Stimulated activated CD4-positive, alpha-beta T cell treated with anti-CD3 and anti-CD28 coated beads, Interleukin-15, amount 100 ng/mL, for 1 hour (primary cell): ENCODE results near the gene TOMM6.
"Not testable (repeated sequence)": the region's sequence is repeated elsewhere in the genome, so short reads cannot be mapped to it uniquely, and the experiment has no call there.

Source experiments
- DNase-seq, 2 donors: peaks; one replicate each; pipeline ENCODE4 v3.0.0-alpha.2; 2020; ENCODE audit warnings: low read depth in 1 of 2, low spot score in 1 of 2

The TOMM6 gene

DNA sequence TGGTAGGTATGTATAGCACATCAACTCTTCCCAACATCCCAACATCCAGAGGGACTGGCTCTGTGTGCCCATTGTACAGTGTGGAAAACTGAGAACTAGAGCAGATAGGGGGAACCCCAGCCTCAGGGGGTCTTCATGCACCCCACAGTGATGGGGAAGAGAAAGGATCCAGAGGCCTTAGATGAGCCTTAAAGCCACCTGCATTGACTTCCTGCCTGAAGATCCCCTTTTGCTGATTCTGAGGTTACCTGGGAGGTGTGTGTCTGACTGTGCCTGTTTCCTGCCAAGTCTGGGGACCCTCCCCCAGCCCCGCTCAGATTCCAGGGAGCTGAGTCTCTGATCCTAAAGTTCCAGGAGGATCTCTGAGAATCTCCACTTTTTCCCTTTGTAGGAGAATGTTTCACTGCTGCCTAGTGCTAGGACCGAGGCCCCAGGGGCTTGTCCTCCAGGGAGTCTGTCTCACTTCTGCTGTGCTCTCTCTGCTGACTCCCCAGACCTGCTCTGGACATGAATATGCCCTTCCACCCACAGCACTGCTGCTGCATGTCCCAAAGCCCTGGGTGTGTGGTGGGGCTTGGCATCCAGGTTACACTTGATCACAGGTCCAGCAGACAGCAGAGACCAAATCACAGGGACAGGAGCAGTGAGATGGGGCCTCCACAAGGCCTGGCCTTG is 27.5 kb upstream of the TOMM6 start:
- DNase-seq, result no peak

DNA sequence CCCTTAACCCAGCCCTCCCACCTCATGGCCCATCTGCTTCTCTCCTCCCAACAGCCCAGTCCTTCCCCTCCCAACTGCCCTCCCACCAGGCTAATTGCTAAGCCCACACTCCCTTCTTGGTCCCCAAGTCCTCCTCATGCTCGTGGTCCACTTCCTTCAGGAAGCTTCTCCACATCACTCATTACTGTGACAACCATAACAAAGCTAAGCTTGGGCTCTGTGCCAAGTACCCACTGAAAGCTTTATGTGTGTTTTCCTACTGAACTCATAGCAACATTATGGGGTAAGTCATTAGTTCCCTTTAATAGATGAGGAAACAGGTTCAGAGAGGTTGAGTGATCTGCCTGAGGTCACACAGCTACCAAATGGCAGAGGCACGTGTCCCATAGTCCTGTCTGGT is 24.0 kb upstream of the TOMM6 start:
- no peak for DNase-seq

- DNase-seq, result not testable (repeated sequence)
These were observed 21.3 kb upstream of the TOMM6 start for GRCh38 chr6:41766043-41766664.

DNA sequence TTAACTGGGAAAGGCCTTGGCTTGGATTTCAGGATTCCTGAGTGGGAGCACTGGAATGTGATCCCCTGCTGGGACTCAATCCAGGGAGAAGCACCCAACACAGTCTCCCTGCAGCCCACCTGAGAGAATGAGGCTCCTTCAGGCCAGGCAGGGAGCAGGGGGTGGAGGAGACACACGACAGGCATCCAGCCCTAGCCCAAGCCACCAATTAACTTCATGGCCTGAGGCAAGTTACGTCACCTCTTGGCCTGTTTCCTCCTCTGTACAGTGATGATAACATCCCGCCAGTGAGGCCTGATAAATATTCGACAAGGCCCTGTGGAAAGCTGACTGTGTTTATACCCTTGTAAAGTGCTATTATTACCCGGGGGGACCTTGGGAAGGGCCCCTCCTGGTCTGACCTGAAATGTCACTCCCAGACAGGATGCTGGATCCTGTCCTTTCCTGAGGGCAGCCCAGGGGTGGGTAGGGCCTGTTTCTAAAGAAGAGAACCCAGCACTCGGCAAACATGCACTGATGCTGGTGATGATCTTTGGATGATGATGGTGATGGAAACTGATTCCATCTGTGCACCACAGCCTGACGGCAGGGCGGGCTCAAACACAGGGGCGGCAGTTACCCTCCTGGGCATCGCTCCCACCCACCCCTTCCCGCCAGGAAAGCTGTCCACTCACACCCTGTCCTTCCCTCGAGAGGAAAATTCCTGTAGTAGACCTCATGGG is 20.2 kb upstream of the TOMM6 start:
- DNase-seq, result no peak

- no peak for DNase-seq
These were observed 18.8 kb upstream of the TOMM6 start for GRCh38 chr6:41768545-41769308.

DNA sequence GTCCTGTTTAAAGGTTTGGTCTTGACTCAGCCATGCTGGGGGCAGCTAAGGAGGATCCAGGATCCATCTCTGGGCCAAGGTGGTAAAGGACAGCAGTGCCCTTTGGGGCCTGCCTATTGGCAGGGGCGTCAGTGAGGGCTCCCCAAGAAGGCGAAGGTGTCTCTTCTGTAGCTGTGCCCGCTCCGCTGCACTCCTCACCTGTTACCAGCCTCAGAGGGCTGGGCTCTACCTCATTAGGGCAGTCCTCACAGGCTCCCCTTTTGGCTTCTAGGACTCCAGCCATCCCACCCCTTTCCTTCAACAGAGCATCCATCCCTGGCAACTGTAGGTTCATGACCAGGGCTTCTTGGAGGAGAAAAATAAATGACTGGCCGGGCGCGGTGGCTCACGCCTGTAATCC is 18.1 kb upstream of the TOMM6 start:
- no peak for DNase-seq

GRCh38 chr6:41770381-41771057 is 17.0 kb upstream of the TOMM6 start:
- DNase-seq, result no peak

GRCh38 chr6:41771058-41771983 is 16.2 kb upstream of the TOMM6 start:
- DNase-seq, result no peak

GRCh38 chr6:41774841-41775240 is 12.7 kb upstream of the TOMM6 start:
- DNase-seq, result no peak

- no peak for DNase-seq
These were observed 12.1 kb upstream of the TOMM6 start for GRCh38 chr6:41775293-41775882.

GRCh38 chr6:41777551-41778285 is 9.8 kb upstream of the TOMM6 start:
- no peak for DNase-seq

DNA sequence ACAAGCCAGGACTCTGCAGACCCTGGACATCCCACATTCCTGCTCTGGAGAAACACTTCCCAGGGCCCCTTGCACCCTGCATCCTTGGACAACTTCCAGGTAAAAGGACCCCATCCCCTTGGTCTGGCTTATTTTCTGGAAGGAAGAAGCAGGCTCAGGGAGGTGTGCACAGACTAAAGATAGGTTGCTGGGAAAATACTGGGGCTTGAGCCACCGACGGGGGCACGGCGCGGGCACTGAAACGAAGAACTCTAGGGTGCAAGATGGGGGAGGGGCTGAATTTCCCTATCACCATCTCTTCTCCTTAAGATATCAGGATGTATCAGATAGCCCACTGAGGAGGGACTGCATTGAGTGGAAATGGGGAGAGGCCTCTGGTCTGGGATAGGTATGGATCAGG is 8.6 kb upstream of the TOMM6 start:
- DNase-seq, result no peak

- DNase-seq, result no peak
These were observed 8.2 kb upstream of the TOMM6 start for GRCh38 chr6:41779336-41779735.

DNA sequence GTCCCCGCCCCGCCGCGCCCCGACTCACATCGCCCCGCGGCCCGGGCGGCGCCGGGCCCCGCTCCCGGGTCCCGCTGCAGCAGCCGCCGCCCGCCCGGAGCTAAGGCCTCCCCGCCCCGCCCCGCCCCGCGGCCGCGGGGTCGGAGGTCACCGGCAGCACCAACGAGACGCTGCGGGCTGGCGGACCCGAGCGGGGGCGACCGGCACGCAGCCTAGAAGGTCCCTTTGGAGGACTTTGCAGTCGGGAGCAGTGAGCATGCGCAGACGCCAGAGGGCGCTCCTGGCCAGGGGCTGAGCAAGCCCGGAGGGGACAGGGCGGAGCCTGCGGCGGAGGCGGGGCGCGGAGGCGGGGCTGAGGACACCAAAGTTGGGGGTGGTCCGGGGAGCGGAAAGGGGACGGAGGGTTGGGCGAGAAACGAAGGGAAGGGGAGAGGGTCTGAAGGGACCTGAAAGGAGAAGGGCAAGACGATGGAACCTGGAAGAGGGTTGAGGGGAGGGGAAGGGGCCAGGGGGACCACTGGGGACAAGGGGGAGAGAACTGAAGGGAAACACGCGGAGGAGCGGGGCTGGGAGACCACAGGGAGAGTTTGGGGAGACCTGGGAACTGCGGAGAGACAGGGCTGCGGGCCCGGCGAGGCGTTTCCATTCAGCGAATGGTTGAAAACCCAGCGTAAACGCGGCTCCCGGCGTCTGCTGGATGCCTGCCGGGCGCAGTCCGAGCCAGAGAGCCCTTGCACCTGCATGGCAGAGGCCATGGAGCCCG is 7.5 kb upstream of the TOMM6 start, which contains the start of gene FRS3:
FRS3 (minus strand) TSS at position 113 of the 763 bp plus-strand sequence. CDS start 2,913 bp downstream, outside the sequence.
- peak; percentile 99 to 100 for DNase-seq

- DNase-seq, result no peak
These were observed 6.7 kb upstream of the TOMM6 start, which contains the start of gene PRICKLE4 for GRCh38 chr6:41780551-41781365. Gene PRICKLE4 (plus strand): TSS chr6:41780782. CDS start chr6:41783474, 2,692 bp downstream.

DNA sequence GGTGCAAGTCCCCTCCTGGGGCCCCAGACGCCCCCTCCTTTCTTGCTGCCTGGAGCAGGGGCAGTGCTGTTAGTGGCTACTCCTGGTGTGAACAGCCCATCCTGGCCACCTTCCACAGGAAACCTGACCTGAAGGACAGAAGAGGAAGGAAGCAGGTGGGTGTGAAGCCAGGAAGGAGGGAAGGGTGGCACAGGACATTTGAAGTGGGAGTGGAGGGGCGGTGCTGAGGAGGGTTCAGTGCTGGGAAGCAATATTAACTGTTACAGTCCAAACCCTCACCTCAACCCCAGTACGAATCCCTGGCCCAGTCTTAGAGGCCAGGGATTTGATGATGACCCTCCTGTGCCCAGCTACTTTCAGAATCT is 6.1 kb upstream of the TOMM6 start:
- DNase-seq, result no peak

DNA sequence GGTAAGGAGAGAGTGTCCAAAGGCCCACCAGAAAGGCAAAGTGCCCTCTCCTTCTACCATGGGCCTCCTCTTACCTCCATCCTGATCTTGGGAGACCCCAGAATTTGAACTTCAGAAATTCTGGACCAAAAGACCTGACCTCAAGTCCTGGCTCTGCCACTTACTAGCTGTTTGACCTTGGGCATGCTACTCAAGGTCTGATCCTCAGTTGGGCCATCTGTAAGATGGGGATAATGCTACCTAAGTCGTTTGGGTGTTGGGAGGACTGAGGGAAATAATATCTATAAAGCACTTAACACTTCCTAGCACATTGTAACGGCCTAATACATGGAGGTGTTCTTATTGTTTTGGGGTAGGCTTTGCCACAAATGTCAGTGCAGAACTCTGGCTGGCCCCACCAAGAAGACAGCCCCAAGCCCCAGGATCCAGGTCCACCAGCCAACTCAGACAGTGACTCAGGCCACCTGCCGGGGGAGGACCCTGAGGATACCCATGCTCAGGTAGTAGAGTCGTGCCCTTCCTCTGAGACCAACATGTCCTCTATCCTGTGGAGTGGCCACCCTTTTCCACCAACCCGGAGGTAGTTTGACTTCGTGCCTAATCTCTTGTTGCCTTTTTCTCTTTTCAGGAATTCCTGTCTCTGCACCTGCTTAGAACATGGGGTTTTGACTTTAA is 4.3 kb upstream of the TOMM6 start:
- DNase-seq, result no peak
